ENCODE results near the gene ATP5F1D.

Gene ATP5F1D

GRCh38 chr19:1265615-1266128 is 24.1 kb downstream of the ATP5F1D start:
- Histone ChIP-seq H3K4me1 (ENCODE audit: insufficient read depth, low read length) (peaks cover 75% of the 10 kb centered on the region), H3K27me3 (ENCODE audit: insufficient read depth, low read length) (no peaks in the 10 kb centered on the region), H3K4me3 (ENCODE audit: low read length) (peak overlapping the region; percentile 2), H3K36me3 (ENCODE audit: insufficient read depth, low read length) (peaks cover 6% of the 10 kb centered on the region), H2AFZ (ENCODE audit: low read depth, low read length) (no peak overlapping the region), H3K9me3 (ENCODE audit: low read length) (no peaks in the 10 kb centered on the region)

GRCh38 chr19:1266129-1266915 is 24.8 kb downstream of the ATP5F1D start:
- Histone ChIP-seq H3K27me3 (ENCODE audit: insufficient read depth, low read length) (no peaks in the 10 kb centered on the region), H3K4me1 (ENCODE audit: insufficient read depth, low read length) (peaks cover 79% of the 10 kb centered on the region), H2AFZ (ENCODE audit: low read depth, low read length) (no peak overlapping the region)

GRCh38 chr19:1266916-1267476 is 25.4 kb downstream of the ATP5F1D start:
- H3K36me3 ChIP-seq (ENCODE audit: insufficient read depth, low read length), result peaks cover 19% of the 10 kb centered on the region
- H3K4me1 ChIP-seq (ENCODE audit: insufficient read depth, low read length), result peaks cover 79% of the 10 kb centered on the region
- no peak overlapping the region for H2AFZ ChIP-seq (ENCODE audit: low read depth, low read length)
- H3K9me3 ChIP-seq (ENCODE audit: low read length), result no peaks in the 10 kb centered on the region
- no peaks in the 10 kb centered on the region for H3K27me3 ChIP-seq (ENCODE audit: insufficient read depth, low read length)
- H3K4me3 ChIP-seq (ENCODE audit: low read length), result peak overlapping the region; percentile 36

More at GRCh38 chr19:1266129-1266915, 24.8 kb downstream of the ATP5F1D start:
- peak overlapping the region; percentile 36 for H3K4me3 ChIP-seq (ENCODE audit: low read length)
- no peaks in the 10 kb centered on the region for H3K9me3 ChIP-seq (ENCODE audit: low read length)
- H3K36me3 ChIP-seq (ENCODE audit: insufficient read depth, low read length), result peaks cover 13% of the 10 kb centered on the region

GRCh38 chr19:1267477-1268225 is 26.1 kb downstream of the ATP5F1D start:
- H3K4me1 ChIP-seq (ENCODE audit: insufficient read depth, low read length), result peaks cover 75% of the 10 kb centered on the region
- no peaks in the 10 kb centered on the region for H3K9me3 ChIP-seq (ENCODE audit: low read length)
- peaks cover 26% of the 10 kb centered on the region for H3K36me3 ChIP-seq (ENCODE audit: insufficient read depth, low read length)
- H3K27me3 ChIP-seq (ENCODE audit: insufficient read depth, low read length), result no peaks in the 10 kb centered on the region
- peak overlapping the region; percentile 36 for H3K4me3 ChIP-seq (ENCODE audit: low read length)
- no peak overlapping the region for H2AFZ ChIP-seq (ENCODE audit: low read depth, low read length)

- Histone ChIP-seq H3K9me3 (ENCODE audit: low read length) (no peaks in the 10 kb centered on the region), H3K4me3 (ENCODE audit: low read length) (peak overlapping the region; percentile 14)
These were observed 26.9 kb downstream of the ATP5F1D start for GRCh38 chr19:1268226-1269064.

GRCh38 chr19:1269065-1269477 is 27.5 kb downstream of the ATP5F1D start, which contains the start of gene CIRBP:
CIRBP (plus strand) TSS chr19:1269332; CDS start chr19:1270934, 1,602 bp downstream.
- H3K4me1 ChIP-seq (ENCODE audit: insufficient read depth, low read length), result peaks cover 78% of the 10 kb centered on the region

More at GRCh38 chr19:1268226-1269064, 26.9 kb downstream of the ATP5F1D start:
- Histone ChIP-seq H3K4me1 (ENCODE audit: insufficient read depth, low read length) (peaks cover 74% of the 10 kb centered on the region), H3K36me3 (ENCODE audit: insufficient read depth, low read length) (peaks cover 33% of the 10 kb centered on the region), H3K27me3 (ENCODE audit: insufficient read depth, low read length) (no peaks in the 10 kb centered on the region), H2AFZ (ENCODE audit: low read depth, low read length) (no peak overlapping the region)

GRCh38 chr19:1269478-1270212 is 28.1 kb downstream of the ATP5F1D start:
- H3K4me1 ChIP-seq (ENCODE audit: insufficient read depth, low read length), result peaks cover 75% of the 10 kb centered on the region
- H3K4me3 ChIP-seq (ENCODE audit: low read length), result peak overlapping the region; percentile 74
- H3K9me3 ChIP-seq (ENCODE audit: low read length), result no peaks in the 10 kb centered on the region

More at GRCh38 chr19:1269065-1269477, 27.5 kb downstream of the ATP5F1D start, which contains the start of gene CIRBP:
- H3K36me3 ChIP-seq (ENCODE audit: insufficient read depth, low read length), result peaks cover 40% of the 10 kb centered on the region
- no peak within 1 kb of the TSS for H2AFZ ChIP-seq (ENCODE audit: low read depth, low read length)
- no peaks in the 10 kb centered on the region for H3K9me3 ChIP-seq (ENCODE audit: low read length)
- H3K27me3 ChIP-seq (ENCODE audit: insufficient read depth, low read length), result no peaks in the 10 kb centered on the region
- peak within 1 kb of the TSS; percentile 74 for H3K4me3 ChIP-seq (ENCODE audit: low read length)

GRCh38 chr19:1270213-1270853 is 28.8 kb downstream of the ATP5F1D start:
- Histone ChIP-seq H3K4me1 (ENCODE audit: insufficient read depth, low read length) (peaks cover 73% of the 10 kb centered on the region), H3K27me3 (ENCODE audit: insufficient read depth, low read length) (no peaks in the 10 kb centered on the region), H3K9me3 (ENCODE audit: low read length) (no peaks in the 10 kb centered on the region), H2AFZ (ENCODE audit: low read depth, low read length) (no peak overlapping the region), H3K36me3 (ENCODE audit: insufficient read depth, low read length) (peaks cover 49% of the 10 kb centered on the region), H3K4me3 (ENCODE audit: low read length) (peak overlapping the region; percentile 74)

More at GRCh38 chr19:1269478-1270212, 28.1 kb downstream of the ATP5F1D start:
- Histone ChIP-seq H2AFZ (ENCODE audit: low read depth, low read length) (no peak overlapping the region), H3K36me3 (ENCODE audit: insufficient read depth, low read length) (peaks cover 45% of the 10 kb centered on the region), H3K27me3 (ENCODE audit: insufficient read depth, low read length) (no peaks in the 10 kb centered on the region)

- Histone ChIP-seq H3K36me3 (ENCODE audit: insufficient read depth, low read length) (peaks cover 49% of the 10 kb centered on the region), H3K9me3 (ENCODE audit: low read length) (no peaks in the 10 kb centered on the region), H3K4me3 (ENCODE audit: low read length) (peak overlapping the region; percentile 7), H2AFZ (ENCODE audit: low read depth, low read length) (no peak overlapping the region), H3K4me1 (ENCODE audit: insufficient read depth, low read length) (peaks cover 69% of the 10 kb centered on the region), H3K27me3 (ENCODE audit: insufficient read depth, low read length) (no peaks in the 10 kb centered on the region)
These were observed 29.4 kb downstream of the ATP5F1D start for GRCh38 chr19:1270854-1271527.

GRCh38 chr19:1271528-1272422 is 30.2 kb downstream of the ATP5F1D start:
- H3K27me3 ChIP-seq (ENCODE audit: insufficient read depth, low read length), result no peaks in the 10 kb centered on the region
- peaks cover 73% of the 10 kb centered on the region for H3K4me1 ChIP-seq (ENCODE audit: insufficient read depth, low read length)
- H3K36me3 ChIP-seq (ENCODE audit: insufficient read depth, low read length), result peaks cover 49% of the 10 kb centered on the region
- H3K9me3 ChIP-seq (ENCODE audit: low read length), result no peaks in the 10 kb centered on the region
- no peak overlapping the region for H3K4me3 ChIP-seq (ENCODE audit: low read length)
- no peak overlapping the region for H2AFZ ChIP-seq (ENCODE audit: low read depth, low read length)

All from neuron (in vitro differentiated cells).